ENCODE results near the gene RPL13A.
A peak's percentile ranks its signal among the peaks of the same experiment; 100 is the strongest.
"Not testable (repeated sequence)": the region's sequence is repeated elsewhere in the genome, so short reads cannot be mapped to it uniquely, and the experiment has no call there.

The RPL13A gene

GRCh38 chr19:49468199-49468598 lies 19.2 kb upstream of the RPL13A start:
- TF ChIP-seq CTCF (IDR thresholded peaks at IDR 0.05; ENCODE audit: control insufficient read depth, extremely low read depth, insufficient read depth) = no peak
- no peak overlapping the region for H3K4me3 ChIP-seq (ENCODE audit: low read depth, low read length)

GRCh38 chr19:49468746-49469447 lies 18.5 kb upstream of the RPL13A start:
- peak; percentile 50 for DNase-seq (ENCODE audit: low read depth)
- H3K4me3 ChIP-seq (ENCODE audit: low read depth, low read length) = no peak overlapping the region
- TF ChIP-seq CTCF (IDR thresholded peaks at IDR 0.05; ENCODE audit: control insufficient read depth, extremely low read depth, insufficient read depth) = no peak

More at GRCh38 chr19:49468199-49468598, 19.2 kb upstream of the RPL13A start:
- DNase-seq (ENCODE audit: low read depth) = no peak

GRCh38 chr19:49469828-49470614 lies 17.4 kb upstream of the RPL13A start:
- no peak for DNase-seq (ENCODE audit: low read depth)
- 0 out of 2 replicates have a peak, but pooled peaks have one; percentile 6 for TF ChIP-seq CTCF (IDR thresholded peaks at IDR 0.05; ENCODE audit: control insufficient read depth, extremely low read depth, insufficient read depth)

GRCh38 chr19:49470615-49470978 lies 16.8 kb upstream of the RPL13A start:
- H3K4me3 ChIP-seq (ENCODE audit: low read depth, low read length) = no peak overlapping the region
- TF ChIP-seq CTCF (IDR thresholded peaks at IDR 0.05; ENCODE audit: control insufficient read depth, extremely low read depth, insufficient read depth) = no peak
- no peak for DNase-seq (ENCODE audit: low read depth)

More at GRCh38 chr19:49469828-49470614, 17.4 kb upstream of the RPL13A start:
- H3K4me3 ChIP-seq (ENCODE audit: low read depth, low read length) = no peak overlapping the region

- no peak overlapping the region for H3K4me3 ChIP-seq (ENCODE audit: low read depth, low read length)
- no peak for TF ChIP-seq CTCF (IDR thresholded peaks at IDR 0.05; ENCODE audit: control insufficient read depth, extremely low read depth, insufficient read depth)
- no peak for DNase-seq (ENCODE audit: low read depth)
These were observed 14.5 kb upstream of the RPL13A start for GRCh38 chr19:49472936-49473335.

GRCh38 chr19:49473501-49473867 lies 13.9 kb upstream of the RPL13A start:
- H3K4me3 ChIP-seq (ENCODE audit: low read depth, low read length); DNase-seq (ENCODE audit: low read depth): not testable (repeated sequence)

- no peak for DNase-seq (ENCODE audit: low read depth)
- TF ChIP-seq CTCF (IDR thresholded peaks at IDR 0.05; ENCODE audit: control insufficient read depth, extremely low read depth, insufficient read depth) = peak; percentile 93
- peak within 1 kb of the TSS; percentile 40 for H3K4me3 ChIP-seq (ENCODE audit: low read depth, low read length)
These were observed 13.4 kb upstream of the RPL13A start, which contains the start of gene FLT3LG for GRCh38 chr19:49473868-49474541. TSS of gene FLT3LG (plus strand) at chr19:49474215. CDS start at chr19:49474640, 425 bp downstream.

All from LNCaP clone FGC (cell line).